GM19240 (cell line): ENCODE measurements around the gene CALR.
"Not testable (repeated sequence)": the region's sequence is repeated elsewhere in the genome, so short reads cannot be mapped to it uniquely, and the experiment has no call there.

Experiments used
- DNase-seq: peaks from one replicate; pipeline ENCODE4 v3.0.0; 2011; ENCODE audit warnings: low spot score; ENCODE audit not compliant: insufficient read length

The CALR gene

DNA sequence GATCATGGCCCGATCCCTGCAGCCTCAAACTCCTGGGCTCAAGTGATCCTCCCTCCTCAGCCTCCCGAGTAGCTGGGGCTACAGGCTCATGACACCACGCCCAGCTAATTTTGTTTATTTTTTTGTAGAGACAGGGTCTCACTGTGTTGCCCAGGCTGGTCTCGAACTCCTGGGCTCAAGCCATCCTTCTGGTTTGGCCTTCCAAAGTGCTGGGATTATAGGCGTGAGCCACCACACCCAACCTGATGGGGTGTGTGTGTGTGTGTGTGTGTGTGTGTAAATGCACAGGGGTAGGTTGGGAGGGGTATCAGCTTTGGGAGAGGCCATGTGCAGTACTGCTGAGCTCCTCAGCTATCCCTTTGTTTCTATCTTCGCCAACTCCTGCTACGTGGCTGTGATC lies 37.7 kb downstream of the CALR start:
- DNase-seq = not testable (repeated sequence)

DNA sequence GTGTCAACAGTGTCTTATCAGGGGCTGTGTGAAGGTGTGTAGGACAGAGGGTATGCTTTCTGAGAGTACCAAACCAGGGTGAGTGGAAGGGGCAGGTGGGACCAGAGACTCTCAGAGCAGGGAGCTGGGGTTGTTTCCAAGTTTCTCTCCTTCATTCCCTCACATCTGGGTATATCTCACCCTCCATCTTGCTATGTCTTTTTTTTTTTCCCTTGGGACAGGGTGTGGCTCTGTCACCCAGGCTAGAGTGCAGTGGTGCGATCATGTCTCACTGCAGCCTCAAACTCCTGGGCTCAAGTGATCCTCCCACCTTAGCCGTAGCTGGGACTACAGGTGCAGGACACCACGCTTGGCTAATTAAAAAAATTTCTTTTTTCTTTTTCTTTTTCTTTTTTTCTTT lies 41.6 kb downstream of the CALR start:
- no peak for DNase-seq

DNA sequence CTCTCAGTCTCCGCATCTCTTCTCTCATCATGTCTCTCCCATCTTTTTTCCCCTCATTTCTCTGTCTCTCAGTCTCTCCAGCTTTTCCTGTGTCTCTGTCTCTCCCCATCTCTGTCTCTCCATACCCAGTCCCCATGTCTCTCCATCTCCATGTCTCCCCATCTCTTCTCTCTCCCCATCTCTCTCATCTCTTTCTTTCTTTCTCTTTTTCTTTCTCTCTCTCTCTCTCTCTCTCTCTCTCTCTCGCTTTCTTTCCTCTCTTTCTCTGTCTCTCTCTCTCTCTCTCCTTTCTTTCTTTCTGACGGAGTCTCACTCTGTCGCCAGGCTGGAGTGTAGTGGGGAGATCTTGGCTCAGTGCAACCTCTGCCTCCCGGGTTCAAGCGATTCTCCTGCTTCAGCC lies 44.2 kb downstream of the CALR start:
- no peak for DNase-seq

DNA sequence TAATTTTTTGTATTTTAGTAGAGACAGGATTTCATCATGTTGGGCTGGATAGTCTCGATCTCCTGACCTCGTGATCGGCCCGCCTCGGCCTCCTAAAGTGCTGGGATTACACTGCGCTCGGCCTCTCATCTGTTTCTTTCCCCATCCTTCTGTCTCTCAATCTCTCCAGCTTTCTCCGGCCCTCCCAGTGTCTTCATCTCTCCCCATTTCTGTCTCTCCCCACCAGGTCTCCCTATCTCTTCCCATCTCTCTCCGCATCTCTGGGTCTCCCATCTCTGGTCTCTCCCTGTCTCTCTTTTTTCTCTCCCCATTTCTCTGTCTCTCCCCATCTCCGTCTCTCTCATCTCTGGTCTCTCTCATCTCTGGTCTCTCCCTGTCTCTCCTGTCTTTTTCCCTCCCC lies 44.7 kb downstream of the CALR start:
- DNase-seq = no peak

DNA sequence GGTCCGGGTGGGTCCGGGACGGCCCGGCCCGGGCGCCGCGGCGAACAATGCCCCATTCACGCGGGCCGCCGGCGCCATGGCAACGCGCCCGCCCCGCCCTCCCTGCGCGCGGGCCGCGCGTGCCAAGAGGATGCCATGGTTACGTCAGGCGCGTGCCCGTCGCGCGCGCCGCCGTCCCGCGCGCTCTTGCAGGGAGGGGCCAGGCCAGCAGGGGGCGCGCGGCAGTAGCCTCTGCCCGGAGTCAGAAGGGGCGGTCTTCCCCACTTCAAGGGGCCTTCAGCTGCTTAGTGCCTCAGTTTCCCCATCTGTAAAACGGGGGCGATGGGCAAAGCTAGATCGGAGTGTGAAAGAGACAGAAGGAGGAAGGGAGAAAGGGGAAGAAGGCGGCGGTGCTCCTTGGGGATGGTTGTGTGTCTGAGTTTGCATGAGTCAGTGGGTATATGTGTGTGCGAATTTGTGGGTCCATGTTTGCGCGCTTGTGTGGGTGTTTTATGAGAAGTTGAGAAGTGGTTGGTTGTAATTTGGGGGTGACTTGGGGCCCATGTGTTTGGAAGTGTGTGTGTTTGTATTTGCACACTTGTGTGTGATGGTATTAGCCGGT lies 45.2 kb downstream of the CALR start:
- peak; percentile 68 for DNase-seq

DNA sequence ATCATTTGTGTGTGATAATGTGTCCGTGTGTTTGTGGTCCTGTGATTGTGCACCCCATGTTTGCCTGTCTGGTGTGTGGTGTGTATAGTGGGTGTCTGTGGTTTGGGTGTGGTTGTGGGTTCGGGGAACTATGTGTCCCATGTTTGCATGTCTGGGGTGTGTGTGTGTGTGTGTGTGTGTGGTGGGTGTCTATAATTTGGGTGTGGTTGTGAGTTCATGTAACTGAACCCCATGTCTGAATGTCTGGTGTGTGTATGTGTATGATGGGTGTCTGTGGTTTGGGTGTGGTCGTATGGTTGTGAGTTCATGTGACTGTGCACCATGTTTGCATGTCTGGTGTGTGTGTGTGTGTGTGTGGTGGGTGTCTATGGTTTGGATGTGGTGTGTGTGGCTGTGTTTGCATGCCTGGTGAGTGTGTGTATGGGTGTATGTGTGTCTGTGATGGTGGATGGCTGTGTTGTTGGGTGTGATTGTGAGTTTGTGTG lies 45.8 kb downstream of the CALR start:
- no peak for DNase-seq

DNA sequence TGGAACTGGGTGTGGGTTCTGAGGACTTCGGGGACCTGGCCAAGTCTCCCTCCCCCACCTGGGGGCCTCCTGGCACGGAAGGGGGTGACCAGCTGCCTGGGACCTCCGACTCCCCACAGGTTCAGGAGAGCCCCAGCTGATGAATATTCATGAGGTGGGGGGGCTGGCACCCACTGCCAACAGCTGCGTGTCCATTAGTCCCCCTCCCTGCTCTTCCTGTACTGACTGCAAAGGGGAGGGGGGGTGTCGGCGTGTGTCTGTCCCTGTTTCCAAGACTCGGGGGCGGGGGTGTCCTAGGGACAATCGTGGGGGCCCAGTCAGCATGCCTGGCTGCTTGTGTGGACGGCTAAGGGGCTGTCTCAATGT lies 46.3 kb downstream of the CALR start:
- DNase-seq = no peak

DNA sequence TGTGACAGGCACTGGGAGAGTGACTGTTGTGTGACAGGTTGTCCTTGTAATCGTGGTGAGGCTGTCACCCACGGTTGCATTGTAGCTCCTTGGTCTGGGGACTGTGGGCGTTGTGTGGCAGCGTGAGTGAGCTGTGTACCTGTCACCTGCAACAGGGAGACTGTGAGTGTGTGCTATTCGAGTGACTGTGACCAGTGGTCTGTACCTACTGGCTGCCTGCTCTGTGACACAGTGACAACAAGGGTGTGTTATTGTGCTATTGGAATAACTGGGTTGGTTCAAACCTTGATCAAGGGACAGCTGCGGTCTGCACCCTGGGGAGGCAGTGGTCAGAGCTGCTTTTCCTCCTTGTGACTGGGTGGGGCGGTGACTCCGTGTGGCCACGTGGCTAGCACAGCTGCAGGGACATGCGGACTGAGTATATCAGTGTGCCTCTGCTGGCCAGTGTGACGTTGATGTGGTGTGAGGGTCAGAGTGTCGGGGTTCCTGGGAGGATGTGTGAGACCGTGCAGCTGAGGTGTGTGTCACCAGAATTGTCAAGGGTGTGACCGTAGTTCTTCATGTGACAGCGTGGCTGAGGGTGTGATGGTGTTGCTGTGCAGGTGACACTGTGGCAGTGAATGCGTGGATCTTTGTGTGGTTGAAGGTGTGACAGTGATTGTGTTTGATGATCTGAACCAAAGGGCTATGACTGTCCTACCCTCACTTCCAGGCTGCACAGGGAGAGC lies 46.8 kb downstream of the CALR start:
- DNase-seq = no peak

DNA sequence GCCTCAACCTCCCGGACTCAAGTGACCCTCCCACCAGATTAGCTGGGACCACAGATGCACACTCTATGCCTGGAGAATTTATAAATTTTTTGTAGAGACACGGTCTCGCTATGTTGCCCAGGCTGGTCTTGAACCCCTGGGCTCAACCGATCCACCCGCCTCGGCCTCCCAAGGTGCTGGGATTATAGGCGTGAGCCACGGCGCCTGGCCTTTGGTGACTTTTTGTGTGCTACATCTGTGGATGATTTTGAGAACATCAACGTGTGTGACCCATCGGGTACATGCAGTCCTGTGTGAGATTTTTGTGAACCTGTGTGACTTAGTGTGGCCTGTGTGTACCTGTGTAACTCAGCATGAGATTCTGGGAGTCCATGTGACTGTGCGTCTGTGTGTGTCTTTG lies 48.3 kb downstream of the CALR start:
- no peak for DNase-seq

DNA sequence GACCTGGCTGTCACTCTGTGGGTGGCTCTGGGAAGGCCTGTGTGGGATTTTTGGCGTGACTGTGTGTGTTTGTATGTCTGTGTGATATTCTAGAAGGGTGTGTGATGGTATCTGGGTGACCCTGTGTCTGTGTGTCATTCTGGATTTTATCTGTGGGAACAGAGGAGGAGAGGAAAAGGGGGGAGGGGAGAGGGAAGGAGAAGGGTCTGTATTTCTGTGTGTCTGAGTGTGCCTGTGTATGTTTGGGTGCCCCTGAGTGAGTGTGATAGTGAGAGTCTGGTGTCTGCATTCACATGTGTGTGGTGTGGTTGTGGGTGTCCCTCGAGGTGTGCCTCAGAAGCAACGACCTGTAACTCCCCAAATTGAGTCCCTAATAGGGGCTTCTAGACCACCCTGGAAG lies 48.8 kb downstream of the CALR start:
- DNase-seq = no peak

DNA sequence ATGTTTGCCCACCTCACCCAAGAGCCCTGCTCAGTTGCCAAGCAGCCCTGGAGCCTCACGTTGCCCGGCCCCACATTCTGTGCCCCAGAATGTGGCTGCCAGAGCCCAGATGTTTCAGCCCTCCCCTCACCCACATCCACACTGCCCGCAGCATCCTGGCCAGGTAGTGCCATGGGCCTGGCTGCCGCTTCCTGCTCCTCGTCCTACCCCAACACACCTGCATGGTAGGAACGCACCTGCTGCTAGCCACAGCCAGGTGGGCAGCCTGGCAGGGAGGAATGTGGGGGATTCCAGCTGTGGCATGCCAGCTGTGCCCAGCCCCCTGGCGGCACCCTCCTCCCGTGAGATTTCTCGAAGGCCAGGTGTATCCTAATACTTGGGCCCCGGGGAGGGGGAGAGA lies 49.4 kb downstream of the CALR start:
- DNase-seq = no peak

DNA sequence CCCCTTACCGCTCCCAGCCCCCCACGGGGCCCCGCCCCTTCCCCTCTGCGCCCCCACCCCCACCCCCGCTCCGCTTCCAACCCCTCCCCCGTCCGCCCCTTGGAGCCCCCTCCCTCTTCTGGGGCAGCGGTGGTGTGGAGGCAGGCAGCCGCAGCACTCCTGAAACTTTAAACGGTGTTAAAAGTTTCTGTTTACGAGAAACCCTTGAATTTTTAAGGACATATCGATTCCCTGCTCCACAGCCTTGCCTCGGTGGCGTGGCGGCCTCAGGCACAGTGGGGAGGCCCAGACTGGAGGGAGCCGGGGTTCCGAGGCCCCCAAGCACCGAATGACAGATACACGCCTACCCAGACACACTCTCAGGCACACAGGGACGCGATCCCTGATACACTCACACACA lies 52.0 kb downstream of the CALR start:
- no peak for DNase-seq

DNA sequence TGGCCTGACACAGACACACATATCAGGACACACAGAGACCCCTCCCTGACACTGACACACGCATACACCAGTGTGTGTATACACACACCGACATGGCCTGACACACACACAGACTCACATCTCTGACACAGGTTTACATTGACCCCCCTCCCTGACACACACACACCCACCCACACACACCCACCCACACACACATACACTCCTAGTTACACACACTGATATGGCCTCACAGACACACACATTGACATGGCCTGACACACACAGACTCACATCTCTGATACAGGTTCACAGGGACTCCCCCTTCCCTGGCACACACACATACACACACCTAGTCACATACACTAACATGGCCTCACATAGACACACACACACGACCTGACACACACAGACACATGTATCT lies 52.4 kb downstream of the CALR start:
- DNase-seq = no peak

DNA sequence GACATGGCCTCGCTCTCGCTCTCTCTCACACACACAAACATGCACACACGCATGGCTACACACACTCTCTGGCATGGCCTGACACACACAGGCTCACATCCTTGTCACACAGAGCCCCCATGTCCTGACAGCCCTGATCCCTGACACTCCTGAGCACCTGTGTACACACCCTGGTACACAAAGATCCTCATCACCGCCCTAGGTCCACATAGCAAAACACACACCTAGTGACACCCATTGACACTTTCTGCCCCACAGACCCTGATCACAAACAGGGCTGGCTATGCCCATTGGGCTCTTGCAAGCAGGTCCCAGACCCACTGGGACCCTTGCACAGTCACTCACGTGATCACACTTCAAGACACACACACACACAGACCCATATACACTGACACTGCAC lies 52.9 kb downstream of the CALR start:
- DNase-seq = no peak

DNA sequence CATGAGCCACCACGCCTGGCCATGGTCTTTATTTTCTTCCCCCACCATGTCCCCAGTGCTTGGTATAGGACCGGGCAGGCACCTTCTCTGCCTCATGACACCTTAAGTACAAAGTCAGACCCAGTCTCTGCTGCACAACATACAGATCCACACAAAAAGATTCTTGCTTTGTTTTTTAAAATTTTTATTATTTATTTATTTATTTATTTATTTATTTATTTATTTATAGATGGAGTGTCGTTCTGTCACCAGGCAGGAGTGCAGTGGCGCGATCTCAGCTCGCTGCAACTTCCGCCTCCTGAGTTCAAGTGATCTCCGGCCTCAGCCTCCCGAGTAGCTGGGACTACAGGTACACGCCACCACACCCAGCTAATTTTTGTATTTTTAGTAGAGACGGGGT lies 54.3 kb downstream of the CALR start:
- no peak for DNase-seq

DNA sequence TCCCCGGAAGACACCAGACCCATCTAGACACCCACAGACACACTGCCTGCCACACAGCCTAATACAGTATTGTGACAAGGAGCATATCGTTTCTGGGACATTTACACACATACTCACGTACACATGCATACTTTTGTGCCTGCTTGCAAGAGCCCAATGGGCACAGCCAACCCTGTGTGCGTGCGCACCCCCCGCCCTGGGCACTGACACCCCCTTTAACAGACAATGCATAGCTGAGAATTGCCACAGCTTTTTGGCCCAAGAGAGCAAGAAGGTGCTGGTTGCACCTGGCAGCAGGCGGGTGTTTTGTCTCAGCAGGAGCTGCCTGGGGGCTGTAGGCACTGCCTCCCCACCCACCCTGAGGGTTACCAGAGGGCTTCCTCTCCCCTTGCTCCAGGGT lies 55.2 kb downstream of the CALR start:
- DNase-seq = no peak
